Endodermal cell (in vitro differentiated cells): Measurements from ENCODE around the gene ANKS1B. TPM values are rescaled to one million over a fixed set of nuclear protein-coding genes. Genes with fewer than 3 reads are reported as not detected.

Source experiments
- DNase-seq: peaks from one replicate; pipeline ENCODE4 v3.0.0-alpha.2; 2017
- H3K27ac ChIP-seq: 2 replicates; pipeline ENCODE4 v1.5.1; 2013; ENCODE audit warnings: mild to moderate bottlenecking, low read depth, low read length, moderate library complexity
- H3K27me3 ChIP-seq: 2 replicates; pipeline ENCODE4 v1.6.1; 2013; ENCODE audit warnings: mild to moderate bottlenecking, low read length, moderate library complexity; ENCODE audit not compliant: insufficient read depth, control insufficient read depth, poor library complexity, severe bottlenecking
- H3K36me3 ChIP-seq: 2 replicates; pipeline ENCODE4 v1.7.0; 2013; ENCODE audit warnings: mild to moderate bottlenecking, low read length, moderate library complexity; ENCODE audit not compliant: control insufficient read depth, insufficient read depth
- H3K4me1 ChIP-seq: one replicate; pipeline ENCODE4 v1.7.0; 2013; ENCODE audit warnings: low read length; ENCODE audit not compliant: control insufficient read depth, insufficient read depth
- H3K4me3 ChIP-seq: 2 replicates; pipeline ENCODE4 v1.5.1; 2013; ENCODE audit warnings: mild to moderate bottlenecking, low read length, moderate library complexity
- H3K9ac ChIP-seq: 2 replicates; pipeline ENCODE4 v1.6.1; 2013; ENCODE audit warnings: mild to moderate bottlenecking, low read length, moderate library complexity; ENCODE audit not compliant: poor library complexity, severe bottlenecking; ENCODE audit errors: extremely low read depth
- H3K9me3 ChIP-seq: 2 replicates; pipeline ENCODE4 v1.6.1; 2013; ENCODE audit warnings: mild to moderate bottlenecking, low read length, moderate library complexity; ENCODE audit not compliant: control insufficient read depth
- H3K27ac Mint-ChIP-seq: 2 replicates; pipeline ENCODE4 v1.8.0; 2020; ENCODE audit warnings: mixed read lengths
- H3K27me3 Mint-ChIP-seq: 2 replicates; pipeline ENCODE4 v1.8.0; 2021; ENCODE audit warnings: mild to moderate bottlenecking, mixed read lengths; ENCODE audit not compliant: insufficient read depth
- H3K36me3 Mint-ChIP-seq: 2 replicates; pipeline ENCODE4 v1.8.0; 2020; ENCODE audit warnings: low read depth, mixed read lengths
- H3K4me1 Mint-ChIP-seq: 2 replicates; pipeline ENCODE4 v1.8.0; 2020; ENCODE audit warnings: mixed read lengths
- H3K4me3 Mint-ChIP-seq: 2 replicates; pipeline ENCODE4 v1.8.0; 2020; ENCODE audit warnings: mild to moderate bottlenecking, moderate library complexity, mixed read lengths
- H3K9me3 Mint-ChIP-seq: 2 replicates; pipeline ENCODE4 v1.8.0; 2020; ENCODE audit warnings: mild to moderate bottlenecking, mixed read lengths
- CTCF ChIP-seq: fragments of 200-600 bp; sonication (generic); conservative IDR thresholded peaks from 2 replicates; pipeline ENCODE4 v1.5.0; 2021; ENCODE audit warnings: antibody characterized with exemption, mild to moderate bottlenecking
- WGBS, 2 experiments: methylation state at CpG; one replicate each; pipeline versions ENCODE4 v1.1.5 to v1.1.7; 2013; ENCODE audit warnings: missing lambda C conversion rate in 2 of 2, mixed read lengths in 1 of 2; ENCODE audit not compliant: insufficient coverage in 1 of 2, insufficient read length in 1 of 2; 5-methylcytosine and 5-hydroxymethylcytosine counted together
- total RNA-seq, 2 donors: library from RNA; stranded (reverse); fragmentation: NEBNext Ultra II Directional in 1 of 2; extraction: Animal tissue kit (Norgen Biotek cat#: 25700) in 1 of 2; gene quantifications; 2 replicates in 1 of 2; 3 replicates in 1 of 2; pipeline ENCODE4 v1.2.1, GENCODE V29; 2021

The ANKS1B gene
- total RNA-seq, 2 donors from 2014 or later, result 28.5 to 65.8 TPM

GRCh38 chr12:98727196-98727595 lies 1257.5 kb downstream of the ANKS1B start:
- Histone ChIP-seq H3K4me3 (no peak overlapping the region), H3K27ac (no peak overlapping the region), H3K9me3 (no peaks in the 10 kb centered on the region), H3K36me3 (peaks cover 76% of the 10 kb centered on the region), H3K4me1 (no peaks in the 10 kb centered on the region), H3K9ac (no peak overlapping the region), H3K27me3 (no peaks in the 10 kb centered on the region)
- TF ChIP-seq CTCF, result no peak
- Mint-ChIP-seq H3K27ac (no peak overlapping the region), H3K36me3 (peaks cover 45% of the 10 kb centered on the region), H3K4me3 (no peak overlapping the region), H3K27me3 (no peaks in the 10 kb centered on the region), H3K4me1 (peaks cover 3% of the 10 kb centered on the region), H3K9me3 (no peaks in the 10 kb centered on the region)
- WGBS, 2 experiments, result 94 to 96% methylated on average over 3 to 4 of the region's 5 CpGs
- no peak for DNase-seq

- peaks cover 69% of the 10 kb centered on the region for H3K36me3 ChIP-seq
- no peak overlapping the region for H3K4me3 ChIP-seq
- Mint-ChIP-seq H3K4me3 (no peak overlapping the region), H3K9me3 (no peaks in the 10 kb centered on the region), H3K27me3 (no peaks in the 10 kb centered on the region), H3K4me1 (peaks cover 3% of the 10 kb centered on the region), H3K36me3 (peaks cover 34% of the 10 kb centered on the region), H3K27ac (no peak overlapping the region)
- H3K4me1 ChIP-seq, result no peaks in the 10 kb centered on the region
- no peaks in the 10 kb centered on the region for H3K27me3 ChIP-seq
- WGBS, 2 experiments, result 43 to 63% methylated on average over 4 to 5 of the region's 5 CpGs
- TF ChIP-seq CTCF, result peak; percentile 81
- H3K9me3 ChIP-seq, result no peaks in the 10 kb centered on the region
- peak overlapping the region; percentile 5 for H3K27ac ChIP-seq
- H3K9ac ChIP-seq, result no peak overlapping the region
- DNase-seq, result peak; percentile 91
These were observed 1259.1 kb downstream of the ANKS1B start for GRCh38 chr12:98725476-98726247.

- no peak overlapping the region for H3K4me3 ChIP-seq
- no peak overlapping the region for H3K27ac Mint-ChIP-seq
- H3K27ac ChIP-seq, result no peak overlapping the region
- no peak overlapping the region for H3K9ac ChIP-seq
- TF ChIP-seq CTCF, result no peak
- peaks cover 62% of the 10 kb centered on the region for H3K36me3 ChIP-seq
- H3K9me3 Mint-ChIP-seq, result no peaks in the 10 kb centered on the region
- H3K36me3 Mint-ChIP-seq, result peaks cover 28% of the 10 kb centered on the region
- H3K27me3 ChIP-seq, result no peaks in the 10 kb centered on the region
- H3K4me1 ChIP-seq, result no peaks in the 10 kb centered on the region
- no peaks in the 10 kb centered on the region for H3K27me3 Mint-ChIP-seq
- no peak overlapping the region for H3K4me3 Mint-ChIP-seq
- no peak for DNase-seq
- 86 to 100% methylated on average over 3 to 5 of the region's 5 CpGs for WGBS, 2 experiments
- H3K9me3 ChIP-seq, result no peaks in the 10 kb centered on the region
- peaks cover 3% of the 10 kb centered on the region for H3K4me1 Mint-ChIP-seq
These were observed 1260.2 kb downstream of the ANKS1B start for GRCh38 chr12:98724384-98725155.
